ENCODE results near the gene BFSP1.

DNA sequence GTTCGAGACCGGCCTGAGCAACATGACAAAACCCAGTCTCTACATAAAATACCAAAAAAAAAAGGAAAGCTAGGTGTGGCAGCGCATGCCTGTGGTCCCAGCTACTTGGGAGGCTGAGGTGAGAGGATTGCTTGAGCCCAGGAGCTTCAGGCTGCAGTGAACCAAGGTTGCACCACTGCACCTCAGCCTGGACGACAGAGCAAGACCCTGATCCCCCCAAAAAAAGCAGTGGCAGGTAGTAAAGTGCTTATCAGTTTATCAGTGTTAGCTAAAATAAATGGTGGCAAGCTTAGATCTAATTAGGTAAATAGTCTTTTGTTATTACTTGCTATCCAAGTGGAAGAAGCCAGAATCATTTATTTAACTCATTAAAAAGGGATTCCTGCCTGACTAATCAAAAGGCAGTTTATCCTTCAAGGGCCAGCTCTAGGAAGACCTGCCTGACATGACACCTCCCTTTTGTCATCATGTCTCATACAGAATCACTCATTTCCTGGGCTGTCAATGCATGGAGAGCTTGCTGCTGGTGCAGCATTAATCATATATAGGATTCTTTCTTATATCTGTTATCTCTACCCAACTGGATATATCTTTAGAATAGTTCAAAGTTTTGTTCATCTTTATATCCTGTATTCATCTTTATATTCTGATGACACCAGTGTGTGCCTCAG lies 48.3 kb upstream of the BFSP1 start:
- TF ChIP-seq CTCF (IDR thresholded peaks at IDR 0.05; ENCODE audit: insufficient read depth, low read depth, low read length): no peak
- no peak for TF ChIP-seq EZH2 (IDR thresholded peaks at IDR 0.05; ENCODE audit: insufficient read depth, low read length)

All from astrocyte (in vitro differentiated cells and primary cell).